Fibroblast of mammary gland (primary cell): ENCODE measurements around the gene CXCL5.

Experiments used
- DNase-seq: peaks from one replicate; pipeline ENCODE4 v3.0.0-alpha.2; 2010; ENCODE audit warnings: low read depth
- H3K4me3 ChIP-seq: 2 replicates; pipeline ENCODE4 v1.5.1; 2011; ENCODE audit warnings: low read depth, mild to moderate bottlenecking, low read length, moderate library complexity; ENCODE audit not compliant: control insufficient read depth
- CTCF ChIP-seq: conservative IDR thresholded peaks from 2 replicates; pipeline ENCODE4 v1.5.1; 2011; ENCODE audit warnings: low read depth, low read length, inconsistent platforms; ENCODE audit not compliant: control insufficient read depth, insufficient read depth

The CXCL5 gene

GRCh38 chr4:74032064-74032463, 33.6 kb upstream of the CXCL5 start:
- peak; percentile 78 for DNase-seq
- no peak for TF ChIP-seq CTCF

DNA sequence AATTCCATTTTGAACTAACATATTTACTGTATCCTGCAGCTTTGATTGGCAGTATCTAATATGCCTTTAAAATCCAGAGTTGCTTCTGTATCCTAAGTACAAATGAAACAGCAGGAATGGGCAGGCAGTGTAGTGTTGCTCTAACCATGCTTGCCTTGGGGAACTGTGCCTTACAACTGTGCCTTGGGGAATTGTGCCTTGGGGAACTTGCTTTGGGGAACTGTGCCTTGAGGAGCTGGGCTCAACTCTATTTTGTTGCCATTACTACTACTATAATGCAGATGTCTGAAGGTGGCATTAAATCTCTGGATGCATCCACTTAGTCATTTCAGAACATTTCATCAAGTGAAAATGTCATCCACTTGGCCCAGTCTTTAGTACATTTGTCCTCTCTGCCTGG, 33.1 kb upstream of the CXCL5 start:
- DNase-seq: no peak
- no peak for TF ChIP-seq CTCF
- no peak overlapping the region for H3K4me3 ChIP-seq

More at GRCh38 chr4:74032064-74032463, 33.6 kb upstream of the CXCL5 start:
- H3K4me3 ChIP-seq: no peak overlapping the region

GRCh38 chr4:74030285-74030684, 31.8 kb upstream of the CXCL5 start:
- TF ChIP-seq CTCF: no peak
- H3K4me3 ChIP-seq: no peak overlapping the region

DNA sequence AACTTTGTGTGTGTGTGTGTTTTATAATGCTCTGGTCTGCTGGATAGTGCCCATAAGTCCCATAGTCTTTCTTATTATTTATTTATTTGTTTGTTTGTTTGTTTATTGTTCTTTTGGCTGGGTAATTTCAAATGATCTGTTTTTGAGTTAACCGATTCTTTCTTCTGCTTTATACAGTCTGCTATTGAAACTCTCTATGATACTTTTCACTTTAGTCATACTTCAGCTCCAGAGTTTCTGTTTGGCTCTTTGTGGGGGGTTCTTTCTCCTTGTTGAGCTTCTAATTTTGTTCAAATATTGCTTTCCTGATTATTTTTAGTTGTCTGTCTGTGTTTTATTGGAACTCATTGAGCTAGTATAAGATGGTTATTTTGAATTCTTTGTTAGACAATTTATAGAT, 30.0 kb upstream of the CXCL5 start:
- TF ChIP-seq CTCF: no peak
- no peak for DNase-seq

More at GRCh38 chr4:74030285-74030684, 31.8 kb upstream of the CXCL5 start:
- no peak for DNase-seq

DNA sequence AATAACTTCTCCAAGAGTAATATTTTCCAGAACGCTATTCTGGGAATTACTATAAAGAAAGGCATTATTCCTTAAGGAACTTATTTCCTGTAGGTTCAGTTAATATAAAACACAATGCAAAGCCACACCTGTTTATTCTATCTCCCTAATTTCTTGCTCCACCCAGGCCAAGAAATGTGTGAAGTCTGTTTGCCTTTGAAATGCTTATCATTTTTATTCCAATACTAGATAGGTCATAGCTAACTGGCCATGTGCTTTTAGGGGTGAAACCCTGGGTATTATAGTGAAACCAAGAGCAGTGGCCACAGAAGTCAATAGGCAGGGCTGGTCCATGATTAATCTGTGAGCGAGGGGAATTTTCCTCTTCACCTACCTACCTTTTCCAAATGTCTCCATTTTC, 25.2 kb upstream of the CXCL5 start:
- TF ChIP-seq CTCF: no peak
- H3K4me3 ChIP-seq: no peak overlapping the region
- DNase-seq: no peak

More for the DNA sequence above, 30.0 kb upstream of the CXCL5 start:
- H3K4me3 ChIP-seq: no peak overlapping the region

DNA sequence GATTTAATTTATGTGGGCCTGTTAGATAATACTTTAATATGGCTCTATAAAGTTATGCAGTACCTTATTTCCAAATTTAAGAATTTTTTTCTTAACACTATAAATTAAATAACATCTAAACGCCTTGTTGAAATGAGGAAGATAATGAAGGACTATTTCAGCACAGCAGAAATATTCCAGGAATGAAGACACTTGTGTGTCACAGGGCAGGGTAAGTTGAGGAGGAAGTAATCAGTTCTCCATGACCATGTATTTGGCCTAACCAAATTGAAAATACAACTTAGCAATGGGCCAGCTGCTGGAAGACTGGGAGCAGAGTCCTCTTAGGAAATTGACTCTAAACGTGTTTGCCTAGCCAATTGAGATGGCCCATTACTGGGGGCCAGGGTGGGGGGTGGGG, 23.1 kb upstream of the CXCL5 start:
- no peak for TF ChIP-seq CTCF
- DNase-seq: no peak
- no peak overlapping the region for H3K4me3 ChIP-seq

GRCh38 chr4:74018771-74019170, 20.3 kb upstream of the CXCL5 start:
- no peak for TF ChIP-seq CTCF
- no peak for DNase-seq
- H3K4me3 ChIP-seq: no peak overlapping the region
